Muscle layer of colon (tissue), 2 donors: Measurements from ENCODE around the gene DCBLD1.
"Not testable (repeated sequence)": the region's sequence is repeated elsewhere in the genome, so short reads cannot be mapped to it uniquely, and the experiment has no call there.

Experiments
- H3K27ac ChIP-seq: one replicate; pipeline ENCODE4 v1.7.0; 2013; ENCODE audit warnings: low read depth, mild to moderate bottlenecking, low read length, moderate library complexity
- H3K27me3 ChIP-seq, 2 donors: one replicate each; pipeline ENCODE4 v1.7.0; 2013; ENCODE audit warnings: low read length in 2 of 2, mild to moderate bottlenecking in 2 of 2; ENCODE audit not compliant: insufficient read depth in 2 of 2, control insufficient read depth in 1 of 2
- H3K36me3 ChIP-seq: one replicate; pipeline ENCODE4 v1.7.0; 2013; ENCODE audit warnings: mild to moderate bottlenecking, low read length; ENCODE audit not compliant: insufficient read depth
- H3K4me1 ChIP-seq: one replicate; pipeline ENCODE4 v1.7.0; 2013; ENCODE audit warnings: mild to moderate bottlenecking, low read length; ENCODE audit not compliant: insufficient read depth
- H3K4me3 ChIP-seq, 2 donors: one replicate each; pipeline ENCODE4 v1.7.0; 2013; ENCODE audit warnings: low read length in 2 of 2, low read depth in 1 of 2, mild to moderate bottlenecking in 1 of 2, moderate library complexity in 1 of 2
- H3K9ac ChIP-seq: one replicate; pipeline ENCODE4 v1.7.0; 2013; ENCODE audit warnings: low read length
- H3K9me3 ChIP-seq: one replicate; pipeline ENCODE4 v1.7.0; 2013; ENCODE audit warnings: mild to moderate bottlenecking, low read length
- donor health status: abdominal sarcoma.
- donor health status: Adenocarcinoma of cecum.

The DCBLD1 gene

DNA sequence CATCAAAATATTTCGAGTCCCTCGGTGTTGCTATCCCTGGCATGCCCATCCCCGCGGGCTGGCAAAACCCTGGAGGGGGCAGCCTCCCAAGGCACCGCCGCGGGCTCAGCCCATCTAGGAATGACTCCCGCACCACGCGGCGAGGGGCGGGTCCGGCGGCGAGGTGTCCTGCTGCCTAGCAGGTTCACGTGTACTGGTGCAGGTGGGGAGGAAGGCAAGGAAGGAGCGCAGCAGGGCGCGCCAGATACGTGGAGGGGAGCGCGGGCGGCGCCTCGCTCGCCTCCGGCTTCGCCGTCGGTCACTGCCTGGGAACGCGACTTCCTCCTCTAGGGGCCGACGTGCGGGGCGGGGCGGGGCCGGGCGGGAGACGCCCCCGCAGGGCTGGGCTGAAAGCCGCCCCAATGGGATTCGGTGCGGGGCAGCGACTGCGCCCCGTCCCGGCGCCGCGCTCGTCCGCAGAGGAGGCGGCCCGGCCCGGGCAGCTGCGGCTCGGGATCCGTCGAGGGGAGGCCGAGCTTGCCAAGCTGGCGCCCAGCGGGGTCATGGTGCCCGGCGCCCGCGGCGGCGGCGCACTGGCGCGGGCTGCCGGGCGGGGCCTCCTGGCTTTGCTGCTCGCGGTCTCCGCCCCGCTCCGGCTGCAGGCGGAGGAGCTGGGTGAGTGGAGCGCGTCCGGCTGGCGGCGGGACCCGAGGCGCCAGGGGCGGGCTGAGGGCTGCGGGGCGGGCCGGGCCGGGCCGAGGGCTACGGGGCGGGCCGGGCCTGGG is at the start of gene DCBLD1:
TSS of gene DCBLD1 (plus strand) at position 435 of the 764 bp plus-strand sequence. CDS start at position 543, 108 bp downstream.
- Histone ChIP-seq H3K9ac (peak within 1 kb of the TSS; percentile 50), H3K4me3 (peak within 1 kb of the TSS; percentile 68 to 83), H3K9me3 (no peaks in the 10 kb centered on the region), H3K27ac (peak within 1 kb of the TSS; percentile 35), H3K4me1 (no peaks in the 10 kb centered on the region), H3K27me3 (no peaks in the 10 kb centered on the region), H3K36me3 (no peaks in the 10 kb centered on the region)

- Histone ChIP-seq H3K9ac (no peak overlapping the region), H3K4me1 (no peaks in the 10 kb centered on the region), H3K27me3 (no peaks in the 10 kb centered on the region), H3K27ac (no peak overlapping the region), H3K36me3 (no peaks in the 10 kb centered on the region), H3K4me3 (no peak overlapping the region), H3K9me3 (no peaks in the 10 kb centered on the region)
Measured at GRCh38 chr6:117440706-117441525, 41.6 kb upstream of the DCBLD1 start.

DNA sequence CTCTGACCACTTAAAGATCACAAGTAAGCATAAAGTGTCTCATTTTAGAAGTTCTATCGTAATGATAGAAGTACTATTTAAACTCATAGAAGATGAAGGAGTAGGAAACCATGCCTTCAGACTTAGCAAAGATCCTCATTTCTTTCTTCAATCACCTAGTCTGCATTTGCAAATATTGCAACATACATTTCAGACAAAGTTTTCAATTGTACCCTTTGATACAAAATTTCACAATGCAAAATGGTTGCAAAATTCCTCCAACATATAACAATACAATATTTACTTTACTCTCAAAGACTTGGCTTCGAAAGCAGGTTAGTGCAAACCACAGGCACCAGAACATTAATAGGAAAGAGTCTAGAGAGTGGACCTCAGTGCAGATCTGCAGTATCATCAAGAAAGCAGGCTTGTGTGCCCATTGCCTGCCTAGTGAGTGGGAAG is 40.6 kb upstream of the DCBLD1 start:
- H3K27ac ChIP-seq: no peak overlapping the region

DNA sequence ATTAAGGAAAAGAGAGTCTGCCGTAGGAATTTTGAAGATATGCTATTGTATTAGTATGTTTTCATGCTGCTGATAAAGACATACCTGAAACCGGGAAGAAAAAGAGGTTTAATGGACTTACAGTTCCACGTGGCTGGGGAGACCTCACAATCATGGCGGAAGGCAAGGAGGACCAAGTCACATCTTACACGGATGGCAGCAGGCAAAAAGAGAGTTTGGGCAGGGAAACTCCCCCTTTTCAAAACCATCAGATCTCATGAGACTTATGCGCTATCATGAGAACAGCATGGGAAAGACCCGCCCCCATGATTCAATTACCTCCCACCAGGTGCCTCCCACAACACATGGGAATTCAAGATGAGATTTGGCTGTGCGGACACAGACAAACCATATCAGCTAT is 40.2 kb upstream of the DCBLD1 start:
- not testable (repeated sequence) for H3K27me3 ChIP-seq, H3K36me3 ChIP-seq, H3K4me1 ChIP-seq, H3K4me3 ChIP-seq, H3K27ac ChIP-seq, H3K9me3 ChIP-seq, H3K9ac ChIP-seq

More for the DNA sequence above, 40.6 kb upstream of the DCBLD1 start:
- Histone ChIP-seq H3K4me3 (no peak overlapping the region), H3K27me3 (no peaks in the 10 kb centered on the region), H3K9ac (no peak overlapping the region), H3K36me3 (no peaks in the 10 kb centered on the region), H3K4me1 (no peaks in the 10 kb centered on the region), H3K9me3 (no peaks in the 10 kb centered on the region)

DNA sequence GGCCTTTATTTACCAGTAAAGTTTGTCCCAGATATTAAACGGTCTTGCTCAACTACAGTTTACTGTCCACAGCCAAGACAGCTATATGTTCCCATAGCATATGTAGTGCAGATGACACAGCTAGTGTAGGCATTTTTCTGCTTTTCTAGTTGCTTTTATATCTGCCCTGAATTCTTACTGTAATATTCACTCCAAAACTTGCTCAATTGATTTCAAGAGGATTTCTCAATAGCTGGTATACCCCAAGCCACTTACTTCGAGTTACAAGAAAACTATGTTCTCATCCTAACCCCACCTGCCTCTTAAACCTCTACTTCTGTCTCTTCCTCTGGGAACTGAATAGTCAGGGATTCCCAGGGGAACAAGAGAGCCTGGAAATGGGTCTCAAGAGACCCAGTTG is 37.9 kb upstream of the DCBLD1 start:
- Histone ChIP-seq H3K9ac (no peak overlapping the region), H3K4me1 (no peaks in the 10 kb centered on the region), H3K27ac (no peak overlapping the region), H3K4me3 (no peak overlapping the region), H3K9me3 (no peaks in the 10 kb centered on the region), H3K36me3 (no peaks in the 10 kb centered on the region), H3K27me3 (no peaks in the 10 kb centered on the region)

- no peak overlapping the region for H3K4me3 ChIP-seq
- no peaks in the 10 kb centered on the region for H3K36me3 ChIP-seq
- H3K4me1 ChIP-seq: no peaks in the 10 kb centered on the region
- no peaks in the 10 kb centered on the region for H3K27me3 ChIP-seq
- H3K9ac ChIP-seq: no peak overlapping the region
- no peak overlapping the region for H3K27ac ChIP-seq
- H3K9me3 ChIP-seq: no peaks in the 10 kb centered on the region
Measured at GRCh38 chr6:117446861-117447260, 35.6 kb upstream of the DCBLD1 start.

DNA sequence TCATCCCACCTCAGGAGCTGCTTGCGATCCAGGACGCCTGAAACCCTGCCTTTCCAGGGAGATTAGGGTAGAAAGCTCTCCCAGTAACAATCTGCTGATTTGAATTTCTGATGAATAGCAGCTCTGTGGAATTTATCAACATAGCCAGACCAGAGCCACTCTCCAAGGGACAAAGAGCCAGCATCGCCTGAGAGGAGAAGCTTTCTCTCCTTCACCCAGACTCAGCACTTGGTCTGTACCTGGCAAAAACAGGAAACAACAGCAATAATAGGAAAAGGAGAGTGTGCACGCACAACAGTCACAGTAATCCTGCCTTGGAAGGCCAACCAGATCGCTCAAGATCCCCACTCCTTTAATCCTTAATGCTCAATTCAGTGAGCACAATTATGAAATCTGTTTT is 34.5 kb upstream of the DCBLD1 start:
- H3K9ac ChIP-seq: no peak overlapping the region
- no peaks in the 10 kb centered on the region for H3K27me3 ChIP-seq
- H3K9me3 ChIP-seq: no peaks in the 10 kb centered on the region
- H3K36me3 ChIP-seq: no peaks in the 10 kb centered on the region
- H3K27ac ChIP-seq: no peak overlapping the region
- H3K4me3 ChIP-seq: no peak overlapping the region
- no peaks in the 10 kb centered on the region for H3K4me1 ChIP-seq

DNA sequence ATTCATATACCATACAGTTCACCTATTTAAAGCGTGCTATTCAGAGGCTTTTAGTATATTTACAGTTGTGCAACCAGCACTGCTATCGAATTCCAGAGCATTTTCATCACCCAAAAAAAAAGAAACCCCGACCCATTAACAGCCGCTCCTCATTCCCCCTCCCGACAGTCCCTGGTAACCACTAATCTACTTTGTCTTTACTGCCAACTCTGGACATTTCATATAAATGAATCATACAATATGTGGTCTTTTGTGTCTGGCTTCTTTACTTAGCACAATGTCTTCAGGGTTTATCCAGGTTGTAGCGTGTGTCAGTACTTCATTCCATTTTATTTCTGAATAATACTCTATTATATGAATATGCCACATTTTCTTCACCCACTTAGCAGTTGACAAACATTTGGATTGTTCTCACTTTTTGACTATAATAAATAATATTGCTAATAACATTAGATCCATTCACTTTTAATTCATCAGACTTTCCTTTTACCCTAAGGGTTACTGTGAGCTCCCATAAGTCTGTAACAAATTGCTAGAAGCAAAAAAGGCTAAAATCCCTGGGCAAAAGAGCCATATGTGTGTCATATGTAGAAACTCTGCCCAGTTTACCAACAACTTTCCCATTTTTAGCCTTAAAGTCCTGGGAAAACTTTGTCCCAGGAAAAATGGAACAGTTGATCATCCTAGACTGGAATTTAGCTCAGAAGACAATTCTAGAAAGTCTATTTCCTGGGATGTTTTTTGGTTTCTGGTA is 33.6 kb upstream of the DCBLD1 start:
- no peaks in the 10 kb centered on the region for H3K4me1 ChIP-seq
- no peak overlapping the region for H3K27ac ChIP-seq

DNA sequence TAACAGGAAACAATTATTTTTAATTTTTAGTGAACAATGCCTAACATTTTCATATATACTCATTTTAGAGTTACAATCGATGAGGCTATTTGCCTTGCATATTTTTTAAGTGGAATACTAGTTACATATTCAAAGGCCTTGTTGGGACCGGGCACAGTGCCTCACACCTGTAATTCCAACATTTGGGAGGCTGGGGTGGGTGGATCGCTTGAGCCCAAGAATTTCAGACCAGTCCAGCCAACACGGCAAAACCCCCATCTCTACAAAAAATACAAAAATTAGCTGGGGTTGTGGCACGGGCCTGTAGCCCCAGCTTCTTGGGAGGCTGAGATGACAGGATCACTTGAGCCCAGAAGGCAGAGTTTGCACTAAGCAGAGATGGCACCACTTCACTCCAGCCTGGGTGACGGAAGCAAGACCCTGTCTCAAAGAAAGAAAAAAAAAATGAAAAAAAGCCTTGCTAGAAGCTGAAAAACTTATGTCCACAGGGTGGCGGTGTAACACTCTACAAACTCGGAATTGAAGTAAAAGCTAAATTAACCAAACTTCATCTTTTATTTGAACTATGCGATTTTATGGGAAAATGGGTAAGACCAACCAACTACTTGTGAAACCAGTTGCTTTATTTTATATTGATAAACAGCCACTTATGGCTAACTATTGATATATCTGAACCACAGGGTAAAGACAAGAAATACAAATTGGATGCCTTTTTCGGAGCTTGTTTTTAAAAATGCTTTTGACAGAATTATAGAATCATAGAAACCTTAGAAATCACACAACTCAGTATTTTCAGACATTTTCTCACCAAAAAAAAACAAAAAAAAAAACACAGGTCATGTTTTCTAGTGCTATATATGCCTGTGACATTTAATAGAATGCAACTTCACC is 32.7 kb upstream of the DCBLD1 start:
- H3K27ac ChIP-seq: no peak overlapping the region
- no peaks in the 10 kb centered on the region for H3K36me3 ChIP-seq
- no peaks in the 10 kb centered on the region for H3K9me3 ChIP-seq
- no peaks in the 10 kb centered on the region for H3K27me3 ChIP-seq
- no peak overlapping the region for H3K9ac ChIP-seq
- H3K4me3 ChIP-seq: no peak overlapping the region
- no peaks in the 10 kb centered on the region for H3K4me1 ChIP-seq

More for the DNA sequence above, 33.6 kb upstream of the DCBLD1 start:
- Histone ChIP-seq H3K9me3 (no peaks in the 10 kb centered on the region), H3K4me3 (no peak overlapping the region), H3K36me3 (no peaks in the 10 kb centered on the region), H3K9ac (no peak overlapping the region), H3K27me3 (no peaks in the 10 kb centered on the region)

DNA sequence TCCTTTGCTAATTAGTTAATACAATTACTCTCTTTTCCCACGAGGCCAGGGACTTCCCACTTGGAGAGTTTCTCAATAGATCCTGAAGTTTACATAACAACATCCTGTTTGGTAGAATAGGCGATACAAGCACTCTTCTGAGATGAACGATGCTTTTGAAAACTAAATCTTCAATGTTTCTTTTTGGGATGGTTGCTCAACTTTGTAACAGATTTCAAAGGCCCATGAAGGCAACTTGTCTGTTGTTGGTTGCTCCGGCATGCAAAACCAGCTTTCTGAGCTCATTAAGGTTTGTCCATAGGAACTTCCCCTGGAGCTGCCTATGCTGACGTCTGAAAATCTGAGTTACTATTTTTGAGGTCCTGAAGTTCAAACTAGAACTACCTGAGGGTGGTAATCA is 30.8 kb upstream of the DCBLD1 start:
- Histone ChIP-seq H3K27ac (no peak overlapping the region), H3K9ac (no peak overlapping the region), H3K4me1 (no peaks in the 10 kb centered on the region), H3K36me3 (no peaks in the 10 kb centered on the region), H3K4me3 (no peak overlapping the region), H3K27me3 (no peaks in the 10 kb centered on the region), H3K9me3 (no peaks in the 10 kb centered on the region)
